Measurements from ENCODE around the gene KDM4C.

GRCh38 chr9:6829536-6829935 lies 71.8 kb downstream of the KDM4C start:
- TF ChIP-seq CTCF (IDR thresholded peaks at IDR 0.05 in 2 of 3, conservative IDR thresholded peaks at IDR 0.05 in 1 of 3; ENCODE audit: borderline replicate concordance in 1 of 3, insufficient read depth in 1 of 3, low read depth in 2 of 3, low read length in 2 of 3), result no peak
- TF ChIP-seq EZH2 (IDR thresholded peaks at IDR 0.05), result no peak
- TF ChIP-seq ZBTB33 (IDR thresholded peaks at IDR 0.05; ENCODE audit: extremely low read depth, insufficient replicate concordance, low read length), result no peak
- TF ChIP-seq POLR2A (IDR thresholded peaks at IDR 0.05; ENCODE audit: borderline replicate concordance, extremely low read depth, insufficient read depth, insufficient read length), result no peak
- no peak for TF ChIP-seq REST (IDR thresholded peaks at IDR 0.05; ENCODE audit: low read depth)
- TF ChIP-seq TCF7L2 (IDR thresholded peaks at IDR 0.05; ENCODE audit: borderline replicate concordance, extremely low read depth, insufficient read depth, insufficient read length), result no peak
- no peak for TF ChIP-seq RAD21 (IDR thresholded peaks at IDR 0.05; ENCODE audit: low read depth)
